SK-N-SH treated with all-trans-retinoic acid at 6 μM for 48 hours (cell line): ENCODE results near the gene BACH2.

Experiments
- ATAC-seq: fragments of 200-7000 bp; cut with Tn5 transposase; 3 replicates; pipeline ENCODE4 v1.9.1; 2020; ENCODE audit warnings: mild to moderate bottlenecking, moderate library complexity
- ARNTL ChIP-seq: fragments of 450-650 bp; formaldehyde crosslinking; IDR thresholded peaks from 2 replicates; pipeline ENCODE4 v1.5.0; 2020; ENCODE audit warnings: low read depth, mild to moderate bottlenecking, moderate library complexity, borderline replicate concordance
- BACH2 ChIP-seq: fragments of 250-450 bp; sonication (Bioruptor Pico); IDR thresholded peaks from 2 replicates; pipeline ENCODE4 v1.9.0; 2021; ENCODE audit warnings: mild to moderate bottlenecking, borderline replicate concordance
- ESRRG ChIP-seq: fragments of 250-450 bp; sonication (Bioruptor Pico); IDR thresholded peaks from 2 replicates; pipeline ENCODE4 v1.6.1; 2021; ENCODE audit warnings: mild to moderate bottlenecking
- GLIS3 ChIP-seq: fragments of 250-450 bp; sonication (Bioruptor Pico); IDR thresholded peaks from 2 replicates; pipeline ENCODE4 v1.5.0; 2020; ENCODE audit warnings: mild to moderate bottlenecking, moderate library complexity
- ISL1 ChIP-seq: fragments of 250-450 bp; sonication (Bioruptor Pico); IDR thresholded peaks from 2 replicates; pipeline ENCODE4 v2.1.2; 2022; ENCODE audit warnings: mild to moderate bottlenecking, moderate library complexity
- OSR1 ChIP-seq: fragments of 250-450 bp; sonication (Bioruptor Pico); IDR thresholded peaks from 2 replicates; pipeline ENCODE4 v1.8.0; 2022; ENCODE audit warnings: moderate library complexity, mild to moderate bottlenecking, inconsistent platforms
- PPARA ChIP-seq: fragments of 250-450 bp; sonication (Bioruptor Pico); IDR thresholded peaks from 2 replicates; pipeline ENCODE4 v1.5.0; 2020; ENCODE audit warnings: mild to moderate bottlenecking, borderline replicate concordance
- RARB ChIP-seq: fragments of 250-450 bp; sonication (Bioruptor Pico); IDR thresholded peaks from 2 replicates; pipeline ENCODE4 v1.8.0; 2021; ENCODE audit warnings: mild to moderate bottlenecking, moderate library complexity
- SNAI2 ChIP-seq: fragments of 250-450 bp; sonication (Bioruptor Pico); IDR thresholded peaks from 2 replicates; pipeline ENCODE4 v1.5.0; 2020; ENCODE audit warnings: mild to moderate bottlenecking, moderate library complexity
- TCF4 ChIP-seq: fragments of 250-450 bp; sonication (Bioruptor Pico); IDR thresholded peaks from 2 replicates; pipeline ENCODE4 v1.8.0; 2021; ENCODE audit warnings: mild to moderate bottlenecking, moderate library complexity, borderline replicate concordance
- TOX ChIP-seq: fragments of 250-450 bp; sonication (Bioruptor Pico); IDR thresholded peaks from 2 replicates; pipeline ENCODE4 v1.8.0; 2021; ENCODE audit warnings: mild to moderate bottlenecking, moderate library complexity, borderline replicate concordance
- ZC3H10 ChIP-seq: fragments of 250-450 bp; sonication (Bioruptor Pico); IDR thresholded peaks from 2 replicates; pipeline ENCODE4 v1.5.1; 2021; ENCODE audit warnings: mild to moderate bottlenecking, moderate library complexity
- ZFP3 ChIP-seq: fragments of 250-450 bp; sonication (Bioruptor Pico); IDR thresholded peaks from 2 replicates; pipeline ENCODE4 v1.5.0; 2020; ENCODE audit warnings: mild to moderate bottlenecking, moderate library complexity
- ZFP30 ChIP-seq: fragments of 450-650 bp; formaldehyde crosslinking; IDR thresholded peaks from 2 replicates; pipeline ENCODE4 v1.5.0; 2022; ENCODE audit warnings: mild to moderate bottlenecking, moderate library complexity
- ZNF565 ChIP-seq: fragments of 450-650 bp; formaldehyde crosslinking; conservative IDR thresholded peaks from 2 replicates; pipeline ENCODE4 v1.5.0; 2020; ENCODE audit warnings: low read depth, mild to moderate bottlenecking, moderate library complexity
- ZNF70 ChIP-seq: fragments of 450-650 bp; formaldehyde crosslinking; IDR thresholded peaks from 2 replicates; pipeline ENCODE4 v1.5.0; 2020; ENCODE audit warnings: mild to moderate bottlenecking, moderate library complexity
- ZNF8 ChIP-seq: fragments of 450-650 bp; formaldehyde crosslinking; IDR thresholded peaks from 2 replicates; pipeline ENCODE4 v1.5.0; 2020; ENCODE audit warnings: mild to moderate bottlenecking, moderate library complexity
- TF ChIP-seq, protein P1 (sequence below): fragments of 250-450 bp; sonication (Bioruptor Pico); IDR thresholded peaks from 2 replicates; pipeline ENCODE4 v1.8.0; 2021; ENCODE audit warnings: low read depth, mild to moderate bottlenecking, moderate library complexity, borderline replicate concordance
- TF ChIP-seq, protein P2 (sequence below): fragments of 250-450 bp; sonication (Bioruptor Pico); IDR thresholded peaks from 2 replicates; pipeline ENCODE4 v1.5.1; 2021; ENCODE audit warnings: mild to moderate bottlenecking, moderate library complexity
- TF ChIP-seq, protein P3 (sequence below): fragments of 250-450 bp; sonication (Bioruptor Pico); IDR thresholded peaks from 2 replicates; pipeline ENCODE4 v1.8.0; 2020; ENCODE audit warnings: mild to moderate bottlenecking, moderate library complexity, borderline replicate concordance
- TF ChIP-seq, protein P4 (sequence below): fragments of 250-450 bp; sonication (Bioruptor Pico); IDR thresholded peaks from 2 replicates; pipeline ENCODE4 v1.5.1; 2020; ENCODE audit warnings: low read depth, mild to moderate bottlenecking, moderate library complexity
- TF ChIP-seq, protein P5 (sequence below): fragments of 250-450 bp; sonication (Bioruptor Pico); IDR thresholded peaks from 2 replicates; pipeline ENCODE4 v1.5.0; 2020; ENCODE audit warnings: mild to moderate bottlenecking, moderate library complexity

The BACH2 gene

DNA sequence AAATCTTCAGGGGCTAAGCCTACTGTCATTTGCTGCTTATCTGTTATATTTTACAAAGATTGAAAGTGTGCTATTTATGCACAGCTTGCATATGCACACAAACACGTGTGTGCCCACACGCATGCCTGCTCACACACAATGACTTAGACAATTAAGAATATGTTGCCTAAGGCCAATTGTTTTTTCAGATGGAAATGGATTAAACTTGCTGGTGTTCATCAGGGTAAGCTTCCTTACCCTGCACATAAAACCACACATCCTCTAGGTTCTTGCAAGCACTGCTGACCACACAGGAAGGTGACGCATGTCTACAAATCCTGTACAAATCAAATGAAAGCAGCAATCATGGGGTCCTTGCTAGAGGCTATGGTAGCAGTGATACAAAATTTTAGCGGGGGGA, 344.0 kb downstream of the BACH2 start:
- peak; percentile 31; the same call in 2 of the 3 replicates for ATAC-seq
- TF ChIP-seq ZFP3 (CRISPR knock-in tag) (no peak), ZNF8 (CRISPR knock-in tag) (no peak), GLIS3 (CRISPR knock-in tag) (no peak), ZNF70 (no peak), ZNF565 (CRISPR knock-in tag) (no peak), BACH2 (CRISPR knock-in tag) (no peak), ARNTL (no peak), ZFP30 (CRISPR knock-in tag) (no peak), ISL1 (no peak), TOX (no peak), SNAI2 (no peak), OSR1 (CRISPR knock-in tag) (no peak), RARB (CRISPR knock-in tag) (no peak)
- TF ChIP-seq, protein P1, sequence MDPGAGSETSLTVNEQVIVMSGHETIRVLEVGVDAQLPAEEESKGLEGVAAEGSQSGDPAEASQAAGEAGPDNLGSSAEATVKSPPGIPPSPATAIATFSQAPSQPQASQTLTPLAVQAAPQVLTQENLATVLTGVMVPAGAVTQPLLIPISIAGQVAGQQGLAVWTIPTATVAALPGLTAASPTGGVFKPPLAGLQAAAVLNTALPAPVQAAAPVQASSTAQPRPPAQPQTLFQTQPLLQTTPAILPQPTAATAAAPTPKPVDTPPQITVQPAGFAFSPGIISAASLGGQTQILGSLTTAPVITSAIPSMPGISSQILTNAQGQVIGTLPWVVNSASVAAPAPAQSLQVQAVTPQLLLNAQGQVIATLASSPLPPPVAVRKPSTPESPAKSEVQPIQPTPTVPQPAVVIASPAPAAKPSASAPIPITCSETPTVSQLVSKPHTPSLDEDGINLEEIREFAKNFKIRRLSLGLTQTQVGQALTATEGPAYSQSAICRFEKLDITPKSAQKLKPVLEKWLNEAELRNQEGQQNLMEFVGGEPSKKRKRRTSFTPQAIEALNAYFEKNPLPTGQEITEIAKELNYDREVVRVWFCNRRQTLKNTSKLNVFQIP (CRISPR knock-in tag): no peak
- TF ChIP-seq, protein P2, sequence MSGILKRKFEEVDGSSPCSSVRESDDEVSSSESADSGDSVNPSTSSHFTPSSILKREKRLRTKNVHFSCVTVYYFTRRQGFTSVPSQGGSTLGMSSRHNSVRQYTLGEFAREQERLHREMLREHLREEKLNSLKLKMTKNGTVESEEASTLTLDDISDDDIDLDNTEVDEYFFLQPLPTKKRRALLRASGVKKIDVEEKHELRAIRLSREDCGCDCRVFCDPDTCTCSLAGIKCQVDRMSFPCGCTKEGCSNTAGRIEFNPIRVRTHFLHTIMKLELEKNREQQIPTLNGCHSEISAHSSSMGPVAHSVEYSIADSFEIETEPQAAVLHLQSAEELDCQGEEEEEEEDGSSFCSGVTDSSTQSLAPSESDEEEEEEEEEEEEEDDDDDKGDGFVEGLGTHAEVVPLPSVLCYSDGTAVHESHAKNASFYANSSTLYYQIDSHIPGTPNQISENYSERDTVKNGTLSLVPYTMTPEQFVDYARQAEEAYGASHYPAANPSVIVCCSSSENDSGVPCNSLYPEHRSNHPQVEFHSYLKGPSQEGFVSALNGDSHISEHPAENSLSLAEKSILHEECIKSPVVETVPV (CRISPR knock-in tag): no peak
- TF ChIP-seq, protein P3, sequence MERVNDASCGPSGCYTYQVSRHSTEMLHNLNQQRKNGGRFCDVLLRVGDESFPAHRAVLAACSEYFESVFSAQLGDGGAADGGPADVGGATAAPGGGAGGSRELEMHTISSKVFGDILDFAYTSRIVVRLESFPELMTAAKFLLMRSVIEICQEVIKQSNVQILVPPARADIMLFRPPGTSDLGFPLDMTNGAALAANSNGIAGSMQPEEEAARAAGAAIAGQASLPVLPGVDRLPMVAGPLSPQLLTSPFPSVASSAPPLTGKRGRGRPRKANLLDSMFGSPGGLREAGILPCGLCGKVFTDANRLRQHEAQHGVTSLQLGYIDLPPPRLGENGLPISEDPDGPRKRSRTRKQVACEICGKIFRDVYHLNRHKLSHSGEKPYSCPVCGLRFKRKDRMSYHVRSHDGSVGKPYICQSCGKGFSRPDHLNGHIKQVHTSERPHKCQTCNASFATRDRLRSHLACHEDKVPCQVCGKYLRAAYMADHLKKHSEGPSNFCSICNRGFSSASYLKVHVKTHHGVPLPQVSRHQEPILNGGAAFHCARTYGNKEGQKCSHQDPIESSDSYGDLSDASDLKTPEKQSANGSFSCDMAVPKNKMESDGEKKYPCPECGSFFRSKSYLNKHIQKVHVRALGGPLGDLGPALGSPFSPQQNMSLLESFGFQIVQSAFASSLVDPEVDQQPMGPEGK (CRISPR knock-in tag): no peak
- TF ChIP-seq, protein P4, sequence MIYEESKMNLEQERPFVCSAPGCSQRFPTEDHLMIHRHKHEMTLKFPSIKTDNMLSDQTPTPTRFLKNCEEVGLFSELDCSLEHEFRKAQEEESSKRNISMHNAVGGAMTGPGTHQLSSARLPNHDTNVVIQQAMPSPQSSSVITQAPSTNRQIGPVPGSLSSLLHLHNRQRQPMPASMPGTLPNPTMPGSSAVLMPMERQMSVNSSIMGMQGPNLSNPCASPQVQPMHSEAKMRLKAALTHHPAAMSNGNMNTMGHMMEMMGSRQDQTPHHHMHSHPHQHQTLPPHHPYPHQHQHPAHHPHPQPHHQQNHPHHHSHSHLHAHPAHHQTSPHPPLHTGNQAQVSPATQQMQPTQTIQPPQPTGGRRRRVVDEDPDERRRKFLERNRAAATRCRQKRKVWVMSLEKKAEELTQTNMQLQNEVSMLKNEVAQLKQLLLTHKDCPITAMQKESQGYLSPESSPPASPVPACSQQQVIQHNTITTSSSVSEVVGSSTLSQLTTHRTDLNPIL: no peak
- TF ChIP-seq, protein P5, sequence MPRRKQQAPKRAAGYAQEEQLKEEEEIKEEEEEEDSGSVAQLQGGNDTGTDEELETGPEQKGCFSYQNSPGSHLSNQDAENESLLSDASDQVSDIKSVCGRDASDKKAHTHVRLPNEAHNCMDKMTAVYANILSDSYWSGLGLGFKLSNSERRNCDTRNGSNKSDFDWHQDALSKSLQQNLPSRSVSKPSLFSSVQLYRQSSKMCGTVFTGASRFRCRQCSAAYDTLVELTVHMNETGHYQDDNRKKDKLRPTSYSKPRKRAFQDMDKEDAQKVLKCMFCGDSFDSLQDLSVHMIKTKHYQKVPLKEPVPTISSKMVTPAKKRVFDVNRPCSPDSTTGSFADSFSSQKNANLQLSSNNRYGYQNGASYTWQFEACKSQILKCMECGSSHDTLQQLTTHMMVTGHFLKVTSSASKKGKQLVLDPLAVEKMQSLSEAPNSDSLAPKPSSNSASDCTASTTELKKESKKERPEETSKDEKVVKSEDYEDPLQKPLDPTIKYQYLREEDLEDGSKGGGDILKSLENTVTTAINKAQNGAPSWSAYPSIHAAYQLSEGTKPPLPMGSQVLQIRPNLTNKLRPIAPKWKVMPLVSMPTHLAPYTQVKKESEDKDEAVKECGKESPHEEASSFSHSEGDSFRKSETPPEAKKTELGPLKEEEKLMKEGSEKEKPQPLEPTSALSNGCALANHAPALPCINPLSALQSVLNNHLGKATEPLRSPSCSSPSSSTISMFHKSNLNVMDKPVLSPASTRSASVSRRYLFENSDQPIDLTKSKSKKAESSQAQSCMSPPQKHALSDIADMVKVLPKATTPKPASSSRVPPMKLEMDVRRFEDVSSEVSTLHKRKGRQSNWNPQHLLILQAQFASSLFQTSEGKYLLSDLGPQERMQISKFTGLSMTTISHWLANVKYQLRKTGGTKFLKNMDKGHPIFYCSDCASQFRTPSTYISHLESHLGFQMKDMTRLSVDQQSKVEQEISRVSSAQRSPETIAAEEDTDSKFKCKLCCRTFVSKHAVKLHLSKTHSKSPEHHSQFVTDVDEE (CRISPR knock-in tag): no peak

DNA sequence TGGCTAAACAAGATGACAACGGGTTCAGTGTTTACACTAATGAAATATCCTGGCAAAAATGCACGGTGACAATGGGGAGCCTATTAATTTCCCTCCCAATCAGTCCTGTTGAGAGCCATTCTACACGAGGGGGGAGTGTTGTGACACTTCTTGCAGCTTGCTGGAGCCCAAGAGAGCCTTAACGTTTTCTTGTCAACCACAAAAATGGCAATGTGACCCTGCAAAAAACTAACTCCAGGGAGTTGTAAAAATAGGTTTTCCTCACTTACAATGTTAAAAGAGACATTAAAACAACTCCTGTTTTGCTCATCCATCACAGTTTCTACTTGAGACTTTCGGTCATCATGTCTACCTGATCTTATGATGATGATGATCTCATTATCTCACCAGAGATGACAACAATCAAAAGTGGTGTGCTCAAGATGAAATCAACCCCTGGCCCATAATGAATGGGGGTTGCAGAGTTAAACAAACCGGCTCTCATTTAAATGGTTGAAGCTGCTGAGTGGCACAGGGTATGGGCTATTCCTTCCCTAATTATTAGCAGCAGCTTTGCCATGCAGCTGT, 344.5 kb downstream of the BACH2 start:
- peak; percentile 17; the same call in 1 of the 3 replicates for ATAC-seq
- TF ChIP-seq PPARA (no peak), BACH2 (CRISPR knock-in tag) (no peak), GLIS3 (CRISPR knock-in tag) (no peak), ESRRG (no peak), ZNF8 (CRISPR knock-in tag) (no peak), RARB (CRISPR knock-in tag) (no peak), ZNF565 (CRISPR knock-in tag) (no peak), ISL1 (no peak), TCF4 (CRISPR knock-in tag) (no peak), ZC3H10 (CRISPR knock-in tag) (no peak)
- TF ChIP-seq, protein P1 (CRISPR knock-in tag): no peak
- TF ChIP-seq, protein P4: no peak
